Natural killer cell (primary cell): Measurements from ENCODE around the gene CTNNA3. TPM values are rescaled to one million over a fixed set of nuclear protein-coding genes. Genes with fewer than 3 reads are reported as not detected.

Experiments
- ATAC-seq, 3 donors: fragments of 150-1000 bp in 2 of 3; fragments of 200-7000 bp in 1 of 3; cut with Tn5 transposase; 1 replicate in 1 of 3; 2 replicates in 2 of 3; pipeline ENCODE4 v1.10.0; 2021; ENCODE audit warnings: mild to moderate bottlenecking in 2 of 3, moderate library complexity in 2 of 3
- DNase-seq, 2 donors: peaks; one replicate each; pipeline versions ENCODE4 v3.0.0 to v3.0.0-alpha.2; 2013 to 2021; ENCODE audit warnings: mixed read lengths in 1 of 2
- H3K27ac ChIP-seq: one replicate; pipeline ENCODE4 v1.5.1; 2013; ENCODE audit warnings: mild to moderate bottlenecking, low read length
- H3K27me3 ChIP-seq: one replicate; pipeline ENCODE4 v1.6.1; 2013; ENCODE audit warnings: low read length; ENCODE audit not compliant: control insufficient read depth, insufficient read depth
- H3K36me3 ChIP-seq: one replicate; pipeline ENCODE4 v1.6.1; 2013; ENCODE audit warnings: low read length; ENCODE audit not compliant: control insufficient read depth, insufficient read depth
- H3K4me1 ChIP-seq: one replicate; pipeline ENCODE4 v1.6.1; 2013; ENCODE audit warnings: low read length; ENCODE audit not compliant: control insufficient read depth, insufficient read depth
- H3K4me3 ChIP-seq: one replicate; pipeline ENCODE4 v1.5.1; 2013; ENCODE audit warnings: low read length
- H3K9me3 ChIP-seq: one replicate; pipeline ENCODE4 v1.6.1; 2013; ENCODE audit warnings: low read length; ENCODE audit not compliant: control insufficient read depth, insufficient read depth
- H3K27ac Mint-ChIP-seq, 2 donors: one replicate each; pipeline ENCODE4 v1.8.0; 2022; ENCODE audit warnings: mild to moderate bottlenecking in 2 of 2, mixed read lengths in 2 of 2, moderate library complexity in 1 of 2
- H3K27me3 Mint-ChIP-seq, 2 donors: one replicate each; pipeline ENCODE4 v1.8.0; 2022; ENCODE audit warnings: low read depth in 2 of 2, mixed read lengths in 2 of 2
- H3K36me3 Mint-ChIP-seq: one replicate; pipeline ENCODE4 v1.8.0; 2022; ENCODE audit warnings: mixed read lengths
- H3K4me1 Mint-ChIP-seq, 2 donors: one replicate each; pipeline ENCODE4 v1.8.0; 2022; ENCODE audit warnings: mixed read lengths in 2 of 2
- H3K4me3 Mint-ChIP-seq: one replicate; pipeline ENCODE4 v1.8.0; 2022; ENCODE audit warnings: mild to moderate bottlenecking, moderate library complexity, mixed read lengths
- H3K9me3 Mint-ChIP-seq, 2 donors: one replicate each; pipeline ENCODE4 v1.8.0; 2022; ENCODE audit warnings: mixed read lengths in 2 of 2
- WGBS: methylation state at CpG from one replicate; pipeline ENCODE4 v1.1.7; 2013; ENCODE audit warnings: missing lambda C conversion rate; ENCODE audit not compliant: insufficient coverage; 5-methylcytosine and 5-hydroxymethylcytosine counted together
- intact Hi-C: fragments of 100-400 bp; cut with micrococcal nuclease; formaldehyde crosslinking; loops from one replicate; pipeline ENCODE4 v1.14.2; 2022
- total RNA-seq, 4 donors: library from RNA; stranded (reverse); fragments of 120-200 nt in 1 of 4; gene quantifications; one replicate each; pipeline versions ENCODE4 v1.2.3 to v1.2.4, GENCODE V29; 2013 to 2022
- TF ChIP-seq, protein P1 (sequence below): fragments of 200-600 bp; IDR thresholded peaks from one replicate; pipeline ENCODE4 v1.8.0; 2022; ENCODE audit warnings: antibody characterized with exemption

CTNNA3 gene
- total RNA-seq, 3 donors from 2014 or later (not counting 1 experiment from before 2014, with no cell fraction given), result not detected

DNA sequence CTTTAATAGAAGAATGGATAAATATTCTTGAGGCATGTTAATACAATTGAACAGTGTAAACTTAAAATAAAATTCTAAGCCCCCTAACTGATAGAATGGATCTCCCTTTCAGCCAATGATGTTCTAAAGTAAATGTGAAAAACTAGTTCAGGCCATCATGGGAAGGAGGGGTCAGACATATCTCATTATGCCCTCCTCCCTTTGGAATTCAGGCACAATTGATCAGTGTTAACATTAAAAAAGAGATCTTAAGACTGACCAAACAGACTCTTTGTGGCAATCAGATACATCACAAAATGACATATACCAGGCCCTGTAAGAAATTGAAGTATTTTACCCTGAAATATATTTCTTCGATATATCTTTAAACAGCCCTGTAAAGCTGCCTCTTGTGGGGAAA, 1453.1 kb downstream of the CTNNA3 start:
- no peak for ATAC-seq
- intact Hi-C loops, result no loop called here
- H3K27me3 ChIP-seq, result no peaks in the 10 kb centered on the region
- Mint-ChIP-seq H3K9me3 (peaks cover 3 to 5% of the 10 kb centered on the region in 2 donors), H3K27me3 (no peaks in the 10 kb centered on the region), H3K4me1 (no peaks in the 10 kb centered on the region), H3K36me3 (no peaks in the 10 kb centered on the region), H3K4me3 (no peak overlapping the region), H3K27ac (no peak overlapping the region)
- H3K4me3 ChIP-seq, result no peak overlapping the region
- WGBS, result no CpG with 5 or more reads among the region's 1 CpG
- no peaks in the 10 kb centered on the region for H3K36me3 ChIP-seq
- TF ChIP-seq, protein P1, sequence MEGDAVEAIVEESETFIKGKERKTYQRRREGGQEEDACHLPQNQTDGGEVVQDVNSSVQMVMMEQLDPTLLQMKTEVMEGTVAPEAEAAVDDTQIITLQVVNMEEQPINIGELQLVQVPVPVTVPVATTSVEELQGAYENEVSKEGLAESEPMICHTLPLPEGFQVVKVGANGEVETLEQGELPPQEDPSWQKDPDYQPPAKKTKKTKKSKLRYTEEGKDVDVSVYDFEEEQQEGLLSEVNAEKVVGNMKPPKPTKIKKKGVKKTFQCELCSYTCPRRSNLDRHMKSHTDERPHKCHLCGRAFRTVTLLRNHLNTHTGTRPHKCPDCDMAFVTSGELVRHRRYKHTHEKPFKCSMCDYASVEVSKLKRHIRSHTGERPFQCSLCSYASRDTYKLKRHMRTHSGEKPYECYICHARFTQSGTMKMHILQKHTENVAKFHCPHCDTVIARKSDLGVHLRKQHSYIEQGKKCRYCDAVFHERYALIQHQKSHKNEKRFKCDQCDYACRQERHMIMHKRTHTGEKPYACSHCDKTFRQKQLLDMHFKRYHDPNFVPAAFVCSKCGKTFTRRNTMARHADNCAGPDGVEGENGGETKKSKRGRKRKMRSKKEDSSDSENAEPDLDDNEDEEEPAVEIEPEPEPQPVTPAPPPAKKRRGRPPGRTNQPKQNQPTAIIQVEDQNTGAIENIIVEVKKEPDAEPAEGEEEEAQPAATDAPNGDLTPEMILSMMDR, result no peak
- H3K27ac ChIP-seq, result no peak overlapping the region
- no peak for DNase-seq
- peaks cover 14% of the 10 kb centered on the region for H3K9me3 ChIP-seq
- no peaks in the 10 kb centered on the region for H3K4me1 ChIP-seq

DNA sequence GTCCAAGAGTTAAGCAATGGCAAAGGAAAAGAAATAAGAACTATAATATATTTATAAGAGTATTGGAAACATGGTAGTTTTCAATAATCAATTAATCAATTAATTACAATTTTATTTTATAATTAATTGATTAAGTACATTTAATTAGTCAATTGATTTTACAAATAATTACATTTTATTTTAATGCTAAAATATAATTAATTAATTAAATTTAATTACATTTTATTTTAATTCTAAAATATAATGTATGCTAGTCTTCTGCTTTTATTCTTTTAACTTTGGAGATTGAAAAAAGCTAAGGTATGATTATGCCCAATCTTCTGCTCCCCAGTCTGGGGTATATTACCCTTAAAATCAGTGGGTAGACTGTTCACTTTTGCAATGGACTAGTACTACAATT, 1456.9 kb downstream of the CTNNA3 start:
- TF ChIP-seq, protein P1, result no peak
- no peak overlapping the region for H3K4me3 Mint-ChIP-seq
- no peaks in the 10 kb centered on the region for H3K36me3 ChIP-seq
- H3K9me3 ChIP-seq, result no peaks in the 10 kb centered on the region
- H3K27me3 Mint-ChIP-seq, result no peaks in the 10 kb centered on the region
- no peak overlapping the region for H3K4me3 ChIP-seq
- intact Hi-C loops, result no loop called here
- H3K27ac ChIP-seq, result no peak overlapping the region
- H3K4me1 Mint-ChIP-seq, result no peaks in the 10 kb centered on the region
- H3K27ac Mint-ChIP-seq, result no peak overlapping the region
- DNase-seq (no peak), ATAC-seq (no peak)
- no peaks in the 10 kb centered on the region for H3K36me3 Mint-ChIP-seq
- peaks cover 2% of the 10 kb centered on the region in 2 donors for H3K9me3 Mint-ChIP-seq
- no peaks in the 10 kb centered on the region for H3K4me1 ChIP-seq
- no peaks in the 10 kb centered on the region for H3K27me3 ChIP-seq

DNA sequence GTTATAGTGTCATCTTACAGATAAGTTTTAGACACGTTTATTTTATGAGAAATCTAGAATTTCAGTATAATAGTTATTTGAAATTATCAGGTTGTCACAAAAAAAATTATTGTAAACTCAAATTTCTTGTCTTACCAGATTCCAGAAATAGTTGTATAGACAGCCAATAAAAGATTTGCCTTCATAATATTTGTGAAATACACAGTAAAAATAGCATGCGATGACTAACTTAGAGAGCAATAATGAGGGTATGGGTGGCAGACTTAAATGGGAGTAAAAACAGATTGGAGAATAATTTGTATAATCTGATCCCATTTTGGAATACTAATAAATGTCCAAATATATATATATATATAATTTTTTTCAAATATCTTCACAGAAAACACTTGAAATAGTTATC, 1457.7 kb downstream of the CTNNA3 start:
- Mint-ChIP-seq H3K9me3 (peaks cover 2% of the 10 kb centered on the region in 2 donors), H3K4me3 (no peak overlapping the region), H3K27me3 (no peaks in the 10 kb centered on the region), H3K36me3 (no peaks in the 10 kb centered on the region), H3K27ac (no peak overlapping the region), H3K4me1 (no peaks in the 10 kb centered on the region)
- Histone ChIP-seq H3K27ac (no peak overlapping the region), H3K36me3 (no peaks in the 10 kb centered on the region), H3K4me3 (no peak overlapping the region), H3K27me3 (no peaks in the 10 kb centered on the region), H3K9me3 (no peaks in the 10 kb centered on the region), H3K4me1 (no peaks in the 10 kb centered on the region)
- TF ChIP-seq, protein P1, result no peak
- no peak for ATAC-seq
- intact Hi-C loops, result no loop called here
- 100% methylated on average over 1 of the region's 2 CpGs for WGBS
- DNase-seq, result no peak

DNA sequence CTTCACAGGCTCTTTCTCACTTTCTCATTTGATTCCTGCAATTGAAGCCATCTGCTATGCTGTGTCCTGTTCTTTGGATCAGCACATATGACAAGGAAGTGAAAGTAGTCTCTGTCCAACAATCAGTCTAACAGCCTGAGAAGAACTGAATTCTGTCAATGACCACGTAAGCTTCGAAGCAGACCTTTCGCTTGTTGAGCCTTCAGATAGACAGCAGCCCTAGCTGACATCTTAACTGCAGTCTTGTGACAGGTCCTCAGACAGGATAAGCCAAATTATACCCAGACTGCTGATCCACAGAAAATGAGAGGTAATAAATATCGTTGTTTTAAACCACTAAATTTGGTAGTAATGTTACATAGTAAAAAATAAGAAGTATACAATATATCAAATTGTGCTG, 1461.1 kb downstream of the CTNNA3 start:
- Mint-ChIP-seq H3K4me1 (no peaks in the 10 kb centered on the region), H3K4me3 (no peak overlapping the region), H3K36me3 (peaks cover 4% of the 10 kb centered on the region), H3K9me3 (peaks cover 5 to 6% of the 10 kb centered on the region in 2 donors), H3K27ac (no peak overlapping the region), H3K27me3 (no peaks in the 10 kb centered on the region)
- DNase-seq, result no peak
- H3K4me1 ChIP-seq, result no peaks in the 10 kb centered on the region
- 97% methylated on average over 3 of the region's 4 CpGs for WGBS
- TF ChIP-seq, protein P1, result no peak
- intact Hi-C loops, result no loop called here
- no peaks in the 10 kb centered on the region for H3K27me3 ChIP-seq
- H3K4me3 ChIP-seq, result no peak overlapping the region
- no peak overlapping the region for H3K27ac ChIP-seq
- no peak for ATAC-seq
- peaks cover 8% of the 10 kb centered on the region for H3K9me3 ChIP-seq
- no peaks in the 10 kb centered on the region for H3K36me3 ChIP-seq
